ENCODE data around the gene RNF186.

GRCh38 chr1:19815801-19816736 is 986 bp upstream of the RNF186 start:
- TF ChIP-seq BHLHE40 (IDR thresholded peaks at IDR 0.05; ENCODE audit: borderline replicate concordance) = no peak
- no peak for TF ChIP-seq TARDBP (IDR thresholded peaks at IDR 0.05)
- TF ChIP-seq ZNF384 (IDR thresholded peaks at IDR 0.05) = no peak

All from HEK293T (cell line).